HCT116 (cell line): ENCODE results near the gene SH2D6. TPM values are rescaled to one million over a fixed set of nuclear protein-coding genes. Genes with fewer than 3 reads are reported as not detected.

ENCODE experiments used
- ATAC-seq: fragments of 200-7000 bp; cut with Tn5 transposase; 2 replicates; pipeline ENCODE4 v1.9.1; 2020; ENCODE audit warnings: mild to moderate bottlenecking, moderate library complexity
- BruUV-seq: library from RNA; stranded (reverse); fragments of 400-500 nt; replicated peaks from 2 replicates; lab custom pipeline; 2021; lab: Mats Ljungman, UMichigan
- CTCF ChIA-PET: fragments of 300-600 bp; sonication (Branson Sonifier 250); formaldehyde crosslinking; loops from one replicate; lab custom pipeline; 2021; ENCODE audit warnings: antibody characterized with exemption; lab: Charles Lee
- POLR2A ChIA-PET: fragments of 300-600, 350-600 bp; sonication (Branson Sonifier 250); formaldehyde crosslinking; loops from one replicate; lab custom pipeline; 2021; ENCODE audit warnings: antibody characterized with exemption; lab: Charles Lee
- RAD21 ChIA-PET, 2 experiments: fragments of 300-600 bp; sonication (Branson Sonifier 250); formaldehyde crosslinking; loops; one replicate each; lab custom pipeline; 2023; ENCODE audit warnings: low total read pairs in 2 of 2; ENCODE audit not compliant: uncharacterized antibody in 2 of 2, unreplicated experiment in 2 of 2, low non-redundant PET in 1 of 2; lab: Charles Lee
- DNase-seq: peaks from one replicate; pipeline ENCODE4 v3.0.0-alpha.2; 2010; ENCODE audit warnings: low read depth, low spot score
- H2AFZ ChIP-seq: fragments of 200-600 bp; shearing (Covaris generic), sonication (generic); 2 replicates; pipeline ENCODE4 v1.6.1; 2017; ENCODE audit warnings: low read depth, mixed run types, mixed read lengths, antibody characterized with exemption, low read length; ENCODE audit not compliant: poor library complexity, severe bottlenecking
- H3K27ac ChIP-seq: 2 replicates; pipeline ENCODE4 v1.5.1; 2012; ENCODE audit warnings: low read depth, low read length
- H3K27me3 ChIP-seq: fragments of 200-600 bp; sonication (generic); 2 replicates; pipeline ENCODE4 v1.6.1; 2016; ENCODE audit warnings: mixed run types, low read length, mixed read lengths; ENCODE audit not compliant: insufficient read depth
- H3K36me3 ChIP-seq, 2 experiments: fragments of 200-500 bp in 1 of 2; fragments of 200-600 bp in 1 of 2; sonication (Bioruptor generic) in 1 of 2; sonication (generic) in 1 of 2; 2 replicates each; pipeline versions ENCODE4 v1.5.1 to v1.6.1; 2014 to 2016; ENCODE audit warnings: low read length in 2 of 2, inconsistent platforms in 1 of 2, mixed read lengths in 1 of 2, mixed run types in 1 of 2; ENCODE audit not compliant: insufficient read depth in 2 of 2, control insufficient read depth in 1 of 2
- H3K4me1 ChIP-seq, 2 experiments: fragments of 200-600 bp in 1 of 2; sonication (generic) in 1 of 2; 2 replicates each; pipeline versions ENCODE4 v1.5.1 to v1.6.1; 2012 to 2017; ENCODE audit warnings: low read length in 2 of 2, inconsistent platforms in 1 of 2, mild to moderate bottlenecking in 1 of 2, mixed read lengths in 1 of 2, mixed run types in 1 of 2, moderate library complexity in 1 of 2; ENCODE audit not compliant: insufficient read depth in 2 of 2, control insufficient read depth in 1 of 2
- H3K4me2 ChIP-seq: fragments of 200-600 bp; sonication (generic); 2 replicates; pipeline ENCODE4 v1.6.1; 2017; ENCODE audit warnings: mixed run types, low read length, mixed read lengths
- H3K4me3 ChIP-seq, 2 experiments: fragments of 200-600 bp in 1 of 2; sonication (generic) in 1 of 2; replicated peaks in 1 of 2; 2 replicates each; pipeline ENCODE4 v1.5.1; 2011 to 2016; ENCODE audit warnings: low read length in 2 of 2, control low read depth in 1 of 2, low read depth in 1 of 2, mild to moderate bottlenecking in 1 of 2, mixed read lengths in 1 of 2, mixed run types in 1 of 2
- H3K79me2 ChIP-seq: fragments of 200-600 bp; sonication (generic); 2 replicates; pipeline ENCODE4 v1.6.1; 2017; ENCODE audit warnings: mild to moderate bottlenecking, mixed run types, low read length, moderate library complexity, mixed read lengths; ENCODE audit not compliant: insufficient read depth
- H3K9ac ChIP-seq: fragments of 200-600 bp; sonication (generic); 2 replicates; pipeline ENCODE4 v1.6.1; 2016; ENCODE audit warnings: low read length, mixed read lengths
- H3K9me2 ChIP-seq: fragments of 200-600 bp; sonication (generic), shearing (Covaris generic); 2 replicates; pipeline ENCODE4 v1.6.1; 2017; ENCODE audit warnings: mixed run types, mild to moderate bottlenecking, moderate library complexity; ENCODE audit not compliant: insufficient read depth
- H3K9me3 ChIP-seq, 2 experiments: fragments of 200-500 bp in 1 of 2; fragments of 200-600 bp in 1 of 2; sonication (Bioruptor generic) in 1 of 2; sonication (generic) in 1 of 2; 2 replicates each; pipeline ENCODE4 v1.6.1; 2014 to 2017; ENCODE audit warnings: low read length in 2 of 2, mixed read lengths in 2 of 2, inconsistent platforms in 1 of 2, low read depth in 1 of 2, mild to moderate bottlenecking in 1 of 2, mixed run types in 1 of 2, moderate library complexity in 1 of 2; ENCODE audit not compliant: control insufficient read depth in 1 of 2, insufficient read depth in 1 of 2
- H4K20me1 ChIP-seq: fragments of 200-600 bp; sonication (generic), shearing (Covaris generic); 2 replicates; pipeline ENCODE4 v1.6.1; 2017; ENCODE audit warnings: mixed run types, mild to moderate bottlenecking, moderate library complexity; ENCODE audit not compliant: insufficient read depth
- ATF3 ChIP-seq: IDR thresholded peaks from 2 replicates; pipeline ENCODE4 v1.6.1; 2012
- EGR1 ChIP-seq: IDR thresholded peaks from 2 replicates; pipeline ENCODE4 v1.6.1; 2012; ENCODE audit warnings: low read depth
- EZH2 ChIP-seq: fragments of 200-600 bp; sonication (generic); IDR thresholded peaks from 2 replicates; pipeline ENCODE4 v1.6.1; 2017; ENCODE audit warnings: antibody characterized with exemption, mixed run types
- POLR2A ChIP-seq: IDR thresholded peaks from 2 replicates; pipeline ENCODE4 v1.7.0; 2011; ENCODE audit warnings: borderline replicate concordance; ENCODE audit not compliant: insufficient read depth, insufficient read length; ENCODE audit errors: extremely low read depth
- RAD21 ChIP-seq: IDR thresholded peaks from 2 replicates; pipeline ENCODE4 v1.6.1; 2012; ENCODE audit warnings: low read depth, mild to moderate bottlenecking
- REST ChIP-seq: IDR thresholded peaks from 2 replicates; pipeline ENCODE4 v1.6.1; 2012; ENCODE audit warnings: low read depth
- YY1 ChIP-seq: IDR thresholded peaks from 2 replicates; pipeline ENCODE4 v1.6.1; 2011; ENCODE audit warnings: low read length, low read depth, moderate library complexity, mild to moderate bottlenecking; ENCODE audit not compliant: insufficient replicate concordance; ENCODE audit errors: extremely low read depth
- ZBTB33 ChIP-seq: IDR thresholded peaks from 2 replicates; pipeline ENCODE4 v1.6.1; 2011; ENCODE audit warnings: mild to moderate bottlenecking, low read length, moderate library complexity; ENCODE audit not compliant: insufficient replicate concordance; ENCODE audit errors: extremely low read depth
- intact Hi-C: fragments of 100-400 bp; cut with micrococcal nuclease; formaldehyde crosslinking; loops from 2 replicates; pipeline ENCODE4 v1.10.0; 2022
- total RNA-seq: library from RNA; stranded (reverse); gene quantifications from one replicate; pipeline ENCODE4 v1.2.1, GENCODE V29; 2021; ENCODE audit not compliant: unreplicated experiment

Gene SH2D6
- total RNA-seq, 1 experiment from 2014 or later: 2.7 TPM

GRCh38 chr2:85436836-85437487, 18.4 kb downstream of the SH2D6 start:
- H3K27ac ChIP-seq: no peak overlapping the region; the same call in 1 of the 2 replicates
- no peaks in the 10 kb centered on the region for H3K79me2 ChIP-seq
- ChIA-PET CTCF (no interaction called here), RAD21 (no interaction called here), POLR2A (interaction anchor here (4.1 kb wide), 1 partner anchor 102 kb away, joined by 11 read pairs; the partner anchor contains the start of gene MAT2A)
- no peak for DNase-seq
- intact Hi-C loops: no loop called here
- no peak overlapping the region for H2AFZ ChIP-seq
- H3K9ac ChIP-seq: no peak overlapping the region
- H3K27me3 ChIP-seq: no peaks in the 10 kb centered on the region
- no peaks in the 10 kb centered on the region for H3K36me3 ChIP-seq
- H3K9me2 ChIP-seq: no peaks in the 10 kb centered on the region
- H3K9me3 ChIP-seq: no peaks in the 10 kb centered on the region
- no TSS peak for BruUV-seq
- no peaks in the 10 kb centered on the region for H4K20me1 ChIP-seq
- peaks cover 24 to 34% of the 10 kb centered on the region in 2 experiments for H3K4me1 ChIP-seq
- H3K4me2 ChIP-seq: no peak overlapping the region
- TF ChIP-seq EZH2 (no peak), ATF3 (no peak), REST (no peak), ZBTB33 (no peak), YY1 (no peak), POLR2A (no peak), EGR1 (no peak), RAD21 (no peak)
- H3K4me3 ChIP-seq: no peak overlapping the region
- no peak for ATAC-seq
